SK-N-MC (cell line): ENCODE results near the gene APLF.

Experiments
- EZH2 ChIP-seq: fragments of 200-600 bp; sonication (generic); IDR thresholded peaks from one replicate; pipeline ENCODE4 v1.6.1; 2017; ENCODE audit warnings: antibody characterized with exemption
- FOXP2 ChIP-seq: optimal IDR thresholded peaks from 2 replicates; pipeline ENCODE3; 2011; ENCODE audit warnings: mild to moderate bottlenecking, moderate library complexity; ENCODE audit not compliant: insufficient read depth; ENCODE audit errors: extremely low read length, control extremely low read depth
- POLR2AphosphoS5 ChIP-seq: IDR thresholded peaks from 2 replicates; pipeline ENCODE4 v1.6.1; 2012; ENCODE audit warnings: mild to moderate bottlenecking, low read depth, low read length, borderline replicate concordance

DNA sequence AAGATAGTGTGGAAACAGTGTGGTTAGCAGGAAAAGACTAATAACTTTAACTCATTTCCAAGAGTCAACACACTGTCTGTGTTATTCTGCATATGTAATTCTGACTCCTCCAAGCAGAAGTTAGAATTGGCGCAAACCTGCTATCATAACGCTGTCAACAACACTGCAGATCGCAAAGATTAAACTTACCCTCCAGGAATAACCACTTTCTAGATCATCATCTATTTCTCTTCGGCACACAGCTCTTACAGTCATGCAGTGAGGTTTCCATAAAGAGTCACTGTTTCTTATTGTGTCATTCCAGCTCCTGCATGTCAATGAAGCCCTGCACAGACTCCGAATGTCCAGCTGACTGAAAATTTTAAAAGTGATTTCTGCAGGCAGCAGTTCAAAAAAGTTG is 2.7 kb upstream of the APLF start:
- TF ChIP-seq EZH2: no peak
- no peak for TF ChIP-seq POLR2AphosphoS5
- no peak for TF ChIP-seq FOXP2
